H1 (cell line): ENCODE measurements around the gene HOXA6. TPM values are rescaled to one million over a fixed set of nuclear protein-coding genes. Genes with fewer than 3 reads are reported as not detected.

ENCODE experiments used
- EGR1 ChIP-seq: IDR thresholded peaks from 2 replicates; pipeline ENCODE4 v1.6.1; 2011; ENCODE audit warnings: low read depth, low read length, borderline replicate concordance
- YY1 ChIP-seq: IDR thresholded peaks from 2 replicates; pipeline ENCODE4 v1.6.1; 2011; ENCODE audit warnings: low read depth, mild to moderate bottlenecking, low read length
- polyA plus RNA-seq, 7 experiments: library from polyadenylated mRNA; depleted of rRNA in 3 of 7; stranded (reverse) in 5 of 7; unstranded in 2 of 7; fragments of >200 nt in 5 of 7; fragments of 200-250 nt in 2 of 7; gene quantifications; 1 replicate in 5 of 7; 2 replicates in 1 of 7; 4 replicates in 1 of 7; pipeline versions ENCODE4 v1.2.1 to v1.2.3, GENCODE V29; 2011 to 2013; ENCODE audit warnings: missing spikeins in 2 of 7, mixed read lengths in 2 of 7
- total RNA-seq: library from RNA; stranded (reverse); fragmentation: NEBNext Ultra II Directional; extraction: Animal tissue kit (Norgen Biotek cat#: 25700); gene quantifications from 2 replicates; pipeline ENCODE4 v1.2.1, GENCODE V29; 2021

Gene HOXA6
- total and polyA plus RNA-seq, 2 of the 8 experiments (the other 6 are each of a cell fraction or from before 2014, with no cell fraction given), result not detected

GRCh38 chr7:27112955-27113949 lies 34.3 kb downstream of the HOXA6 start (continued):
- TF ChIP-seq YY1, result peak; percentile 30; the same call in 1 of the 2 replicates
- TF ChIP-seq EGR1, result peak; percentile 71; the same call in 1 of the 2 replicates
